ENCODE data around the gene CNOT8. TPM values are rescaled to one million over a fixed set of nuclear protein-coding genes. Genes with fewer than 3 reads are reported as not detected.
"Not testable (repeated sequence)": the region's sequence is repeated elsewhere in the genome, so short reads cannot be mapped to it uniquely, and the experiment has no call there.

CNOT8 gene
- total and polyA plus RNA-seq, 4 donors, result 53.9 to 87.0 (median 68.7) TPM

- TF ChIP-seq, protein P1, sequence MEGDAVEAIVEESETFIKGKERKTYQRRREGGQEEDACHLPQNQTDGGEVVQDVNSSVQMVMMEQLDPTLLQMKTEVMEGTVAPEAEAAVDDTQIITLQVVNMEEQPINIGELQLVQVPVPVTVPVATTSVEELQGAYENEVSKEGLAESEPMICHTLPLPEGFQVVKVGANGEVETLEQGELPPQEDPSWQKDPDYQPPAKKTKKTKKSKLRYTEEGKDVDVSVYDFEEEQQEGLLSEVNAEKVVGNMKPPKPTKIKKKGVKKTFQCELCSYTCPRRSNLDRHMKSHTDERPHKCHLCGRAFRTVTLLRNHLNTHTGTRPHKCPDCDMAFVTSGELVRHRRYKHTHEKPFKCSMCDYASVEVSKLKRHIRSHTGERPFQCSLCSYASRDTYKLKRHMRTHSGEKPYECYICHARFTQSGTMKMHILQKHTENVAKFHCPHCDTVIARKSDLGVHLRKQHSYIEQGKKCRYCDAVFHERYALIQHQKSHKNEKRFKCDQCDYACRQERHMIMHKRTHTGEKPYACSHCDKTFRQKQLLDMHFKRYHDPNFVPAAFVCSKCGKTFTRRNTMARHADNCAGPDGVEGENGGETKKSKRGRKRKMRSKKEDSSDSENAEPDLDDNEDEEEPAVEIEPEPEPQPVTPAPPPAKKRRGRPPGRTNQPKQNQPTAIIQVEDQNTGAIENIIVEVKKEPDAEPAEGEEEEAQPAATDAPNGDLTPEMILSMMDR (IDR thresholded peaks at IDR 0.05; ENCODE audit: control extremely low read depth, extremely low read depth), result no peak
Measured at GRCh38 chr5:154830219-154830595, 28.2 kb upstream of the CNOT8 start.

DNA sequence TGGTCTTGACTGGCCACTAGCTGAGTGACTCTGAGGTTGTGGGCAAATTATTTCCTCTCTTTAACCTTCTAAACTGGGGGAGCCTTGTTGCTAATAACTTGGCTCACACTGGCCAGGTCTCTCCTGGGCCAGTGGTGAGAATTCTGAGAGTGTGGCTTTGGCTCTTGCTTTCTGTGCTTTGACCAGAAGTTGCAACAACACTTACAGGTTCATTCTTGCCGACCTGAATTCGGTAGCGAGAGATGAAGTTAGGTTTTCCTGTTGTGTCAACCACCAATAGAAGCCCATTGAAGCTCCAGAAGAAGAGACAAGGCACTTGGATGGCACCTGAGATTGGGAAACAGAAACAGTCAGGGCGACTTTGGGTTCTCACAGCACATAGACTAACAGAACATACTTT lies 27.8 kb upstream of the CNOT8 start:
- Histone ChIP-seq H3K27me3 (ENCODE audit: control insufficient read depth in 3 of 3, insufficient read depth in 3 of 3, low read length in 2 of 3) (no peaks in the 10 kb centered on the region), H3K36me3 (ENCODE audit: control insufficient read depth in 4 of 4, insufficient read depth in 4 of 4, low read length in 4 of 4) (peaks cover 17 to 27% (median 20%) of the 10 kb centered on the region in 4 donors), H3K9ac (ENCODE audit: insufficient read depth in 1 of 2, low read length in 2 of 2) (no peak overlapping the region), H3K27ac (ENCODE audit: low read depth in 1 of 2, low read length in 1 of 2) (peak overlapping the region in 1 of 2 donors; percentile 52), H3K9me3 (ENCODE audit: control insufficient read depth in 4 of 4, insufficient read depth in 3 of 4, low read length in 3 of 4) (no peaks in the 10 kb centered on the region), H3K4me1 (ENCODE audit: control insufficient read depth in 5 of 5, insufficient read depth in 5 of 5, low read length in 5 of 5) (peaks cover 0 to 20% (median 0%) of the 10 kb centered on the region in 5 donors), H3K4me3 (no peak overlapping the region)
- TF ChIP-seq, protein P1 (IDR thresholded peaks at IDR 0.05; ENCODE audit: control extremely low read depth, extremely low read depth), result no peak
- 85 to 89% methylated on average over 4 of the region's 4 CpGs for WGBS, 2 donors
- DNase-seq (no peak), ATAC-seq (ENCODE audit: insufficient read depth, low FRiP score) (no peak)

More at GRCh38 chr5:154830219-154830595, 28.2 kb upstream of the CNOT8 start:
- H3K36me3 ChIP-seq (ENCODE audit: control insufficient read depth in 4 of 4, insufficient read depth in 4 of 4, low read length in 4 of 4), result peaks cover 17 to 27% (median 20%) of the 10 kb centered on the region in 4 donors
- no peaks in the 10 kb centered on the region for H3K9me3 ChIP-seq (ENCODE audit: control insufficient read depth in 4 of 4, insufficient read depth in 3 of 4, low read length in 3 of 4)
- 81 to 94% methylated on average over 7 of the region's 7 CpGs for WGBS, 2 donors
- DNase-seq (no peak), ATAC-seq (ENCODE audit: insufficient read depth, low FRiP score) (no peak)
- peaks cover 0 to 19% (median 0%) of the 10 kb centered on the region in 5 donors for H3K4me1 ChIP-seq (ENCODE audit: control insufficient read depth in 5 of 5, insufficient read depth in 5 of 5, low read length in 5 of 5)
- no peak overlapping the region for H3K4me3 ChIP-seq
- H3K27me3 ChIP-seq (ENCODE audit: control insufficient read depth in 3 of 3, insufficient read depth in 3 of 3, low read length in 2 of 3), result no peaks in the 10 kb centered on the region
- peak overlapping the region in 1 of 2 donors; percentile 52 for H3K27ac ChIP-seq (ENCODE audit: low read depth in 1 of 2, low read length in 1 of 2)
- no peak overlapping the region for H3K9ac ChIP-seq (ENCODE audit: insufficient read depth in 1 of 2, low read length in 2 of 2)

GRCh38 chr5:154831451-154831850 lies 27.0 kb upstream of the CNOT8 start:
- DNase-seq (no peak), ATAC-seq (ENCODE audit: insufficient read depth, low FRiP score) (no peak)
- TF ChIP-seq, protein P1 (IDR thresholded peaks at IDR 0.05; ENCODE audit: control extremely low read depth, extremely low read depth), result no peak
- Histone ChIP-seq H3K27me3 (ENCODE audit: control insufficient read depth in 3 of 3, insufficient read depth in 3 of 3, low read length in 2 of 3) (no peaks in the 10 kb centered on the region), H3K9ac (ENCODE audit: insufficient read depth in 1 of 2, low read length in 2 of 2) (no peak overlapping the region), H3K4me1 (ENCODE audit: control insufficient read depth in 5 of 5, insufficient read depth in 5 of 5, low read length in 5 of 5) (peaks cover 0 to 24% (median 0%) of the 10 kb centered on the region in 5 donors), H3K27ac (ENCODE audit: low read depth in 1 of 2, low read length in 1 of 2) (no peak overlapping the region), H3K9me3 (ENCODE audit: control insufficient read depth in 4 of 4, insufficient read depth in 3 of 4, low read length in 3 of 4) (no peaks in the 10 kb centered on the region), H3K4me3 (no peak overlapping the region), H3K36me3 (ENCODE audit: control insufficient read depth in 4 of 4, insufficient read depth in 4 of 4, low read length in 4 of 4) (peaks cover 17 to 27% (median 21%) of the 10 kb centered on the region in 4 donors)
- 94% methylated on average over 7 of the region's 7 CpGs for WGBS, 2 donors

GRCh38 chr5:154832804-154833203 lies 25.6 kb upstream of the CNOT8 start:
- WGBS, 2 donors, result 98 to 99% methylated on average over 3 of the region's 3 CpGs
- H3K9me3 ChIP-seq (ENCODE audit: control insufficient read depth in 4 of 4, insufficient read depth in 3 of 4, low read length in 3 of 4); H3K9ac ChIP-seq (ENCODE audit: insufficient read depth in 1 of 2, low read length in 2 of 2); DNase-seq; H3K27me3 ChIP-seq (ENCODE audit: control insufficient read depth in 3 of 3, insufficient read depth in 3 of 3, low read length in 2 of 3); H3K4me3 ChIP-seq; H3K27ac ChIP-seq (ENCODE audit: low read depth in 1 of 2, low read length in 1 of 2); ATAC-seq (ENCODE audit: insufficient read depth, low FRiP score): not testable (repeated sequence)
- Histone ChIP-seq H3K36me3 (ENCODE audit: control insufficient read depth in 4 of 4, insufficient read depth in 4 of 4, low read length in 4 of 4) (peaks cover 18 to 31% (median 25%) of the 10 kb centered on the region in 4 donors), H3K4me1 (ENCODE audit: control insufficient read depth in 5 of 5, insufficient read depth in 5 of 5, low read length in 5 of 5) (peaks cover 0 to 24% (median 0%) of the 10 kb centered on the region in 5 donors)

All from lung (tissue), 12 donors.